ENCODE results near the gene DHRSX.

The DHRSX gene

GRCh38 chrX:2184089-2184488, 316.7 kb downstream of the DHRSX start:
- no peak for DNase-seq

- DNase-seq: no peak
Observed at GRCh38 chrX:2183193-2183725, 317.5 kb downstream of the DHRSX start.

GRCh38 chrX:2177541-2177940, 323.2 kb downstream of the DHRSX start:
- DNase-seq: no peak

- no peak for DNase-seq
Observed at GRCh38 chrX:2176733-2177132, 324.0 kb downstream of the DHRSX start.

- DNase-seq: no peak
Observed at GRCh38 chrX:2176274-2176673, 324.5 kb downstream of the DHRSX start.

- no peak for DNase-seq
Observed at GRCh38 chrX:2172359-2172758, 328.4 kb downstream of the DHRSX start.
